ENCODE results near the gene MFSD6. TPM values are rescaled to one million over a fixed set of nuclear protein-coding genes. Genes with fewer than 3 reads are reported as not detected.

Gene MFSD6
- total and polyA plus RNA-seq, 2 of the 8 experiments (the other 6 are each of a cell fraction or from before 2014, with no cell fraction given), result 1.8 to 5.1 TPM

GRCh38 chr2:190450363-190450762 is 42.2 kb downstream of the MFSD6 start:
- H3K79me1 ChIP-seq (ENCODE audit: low read depth, low read length), result no peaks in the 10 kb centered on the region
- no peaks in the 10 kb centered on the region for H3K9me3 ChIP-seq (ENCODE audit: insufficient read depth in 2 of 2, low read depth in 1 of 2, low read length in 1 of 2)
- H3K56ac ChIP-seq (replicated peaks; ENCODE audit: insufficient read length, low read depth, low read length), result no peak overlapping the region
- H3K14ac ChIP-seq (ENCODE audit: insufficient read length), result no peak overlapping the region
- H2BK12ac ChIP-seq (ENCODE audit: low read depth, low read length), result no peak overlapping the region
- FAIRE-seq (no peak), DNase-seq (ENCODE audit: low read depth in 1 of 2, low spot score in 2 of 2) (no peak)
- no peak overlapping the region for H3K4me2 ChIP-seq (ENCODE audit: insufficient read depth in 1 of 2, low read depth in 2 of 2, low read length in 2 of 2)
- H2BK120ac ChIP-seq (replicated peaks; ENCODE audit: low read depth, low read length), result no peak overlapping the region
- no peak overlapping the region for H2AFZ ChIP-seq (ENCODE audit: low read length)
- no peak overlapping the region for H3K4me3 ChIP-seq (ENCODE audit: extremely low read depth in 1 of 4, insufficient read depth in 2 of 4, low read depth in 3 of 4, low read length in 4 of 4)
- H4K20me1 ChIP-seq (replicated peaks in 1 of 2; ENCODE audit: control insufficient read depth in 1 of 2, insufficient read depth in 2 of 2, low read length in 2 of 2), result peaks cover 0 to 2% of the 10 kb centered on the region in 2 experiments
- no peak overlapping the region for H3K23ac ChIP-seq (ENCODE audit: insufficient read length)
- no peaks in the 10 kb centered on the region for H3K4me1 ChIP-seq (replicated peaks in 1 of 4; ENCODE audit: control insufficient read depth in 3 of 4, insufficient read depth in 4 of 4, low read length in 3 of 4)
- no peak overlapping the region for H2BK20ac ChIP-seq (ENCODE audit: low read length)
- no peak overlapping the region for H3K4ac ChIP-seq (replicated peaks; ENCODE audit: insufficient read length, low read depth, low read length)
- H3K18ac ChIP-seq (ENCODE audit: extremely low read depth, low read length), result no peak overlapping the region
- no peak overlapping the region for H3K27ac ChIP-seq (ENCODE audit: low read depth, low read length)
- ChIA-PET CTCF (ENCODE audit: partially characterized antibody) (interaction anchor here (1.0 to 1.2 kb wide), 4 partner anchors 9 to 13 kb away, joined by 3 to 4 read pairs (median 3); no protein-coding TSS in a partner anchor), POLR2A (ENCODE audit: partially characterized antibody) (no interaction called here)
- H2BK15ac ChIP-seq (ENCODE audit: low read length), result no peak overlapping the region
- 87% methylated on average over 2 of the region's 2 CpGs; no CpG with 5 or more reads in 1 of the 2 experiments for WGBS, 2 experiments (ENCODE audit: extremely low coverage in 1 of 2, insufficient coverage in 1 of 2, insufficient read length in 1 of 2, insufficient replicate concordance in 2 of 2, low coverage in 1 of 2, low lambda C conversion rate in 2 of 2, missing lambda C conversion rate in 1 of 2)
- H3K36me3 ChIP-seq (ENCODE audit: control insufficient read depth in 2 of 4, insufficient read depth in 4 of 4, low read length in 3 of 4), result no peaks in the 10 kb centered on the region
- H4K5ac ChIP-seq (ENCODE audit: insufficient read length, low read depth, low read length), result no peak overlapping the region
- no peak overlapping the region for H2AK5ac ChIP-seq (ENCODE audit: low read depth, low read length)
- no peak overlapping the region for H3K9ac ChIP-seq (replicated peaks in 1 of 4; ENCODE audit: extremely low read depth in 1 of 4, low read depth in 3 of 4, low read length in 3 of 4)
- no peak overlapping the region for H4K8ac ChIP-seq (ENCODE audit: extremely low read depth, insufficient read depth, low read length)
- H3K27me3 ChIP-seq (replicated peaks in 1 of 4; ENCODE audit: control insufficient read depth in 3 of 4, extremely low read depth in 1 of 4, insufficient read depth in 3 of 4, low read length in 3 of 4), result no peaks in the 10 kb centered on the region
- H2BK5ac ChIP-seq (ENCODE audit: low read depth, low read length), result no peak overlapping the region
- H4K91ac ChIP-seq (replicated peaks; ENCODE audit: insufficient read length, low read length), result no peak overlapping the region
- H3K79me2 ChIP-seq (ENCODE audit: control insufficient read depth in 1 of 2, insufficient read depth in 2 of 2, low read length in 2 of 2), result no peaks in the 10 kb centered on the region
- no peaks in the 10 kb centered on the region for H3K23me2 ChIP-seq (ENCODE audit: low read depth, low read length)
- TF ChIP-seq SP4 (IDR thresholded peaks at IDR 0.05; ENCODE audit: low read length), result no peak
- no peak for TF ChIP-seq GTF2F1 (IDR thresholded peaks at IDR 0.05; ENCODE audit: borderline replicate concordance, low read depth, low read length)
- TF ChIP-seq JUN (IDR thresholded peaks at IDR 0.05; ENCODE audit: low read depth, low read length), result no peak
- no peak for TF ChIP-seq SIN3A (conservative IDR thresholded peaks at IDR 0.05 in 1 of 2, IDR thresholded peaks at IDR 0.05 in 1 of 2; ENCODE audit: low read depth in 1 of 2, low read length in 2 of 2)
- no peak for TF ChIP-seq EP300 (IDR thresholded peaks at IDR 0.05; ENCODE audit: borderline replicate concordance in 1 of 2, low read depth in 2 of 2, low read length in 2 of 2)
- no peak for TF ChIP-seq NRF1 (IDR thresholded peaks at IDR 0.05; ENCODE audit: low read depth, low read length)
- no peak for TF ChIP-seq EGR1 (IDR thresholded peaks at IDR 0.05; ENCODE audit: borderline replicate concordance, low read depth, low read length)
- TF ChIP-seq CBX5 (IDR thresholded peaks at IDR 0.05; ENCODE audit: low read depth, low read length), result no peak
- TF ChIP-seq POLR2A (IDR thresholded peaks at IDR 0.05; ENCODE audit: control extremely low read depth in 1 of 2, low read depth in 2 of 2, low read length in 2 of 2), result no peak
- no peak for TF ChIP-seq SRF (IDR thresholded peaks at IDR 0.05; ENCODE audit: low read depth, low read length)
- TF ChIP-seq SIX5 (IDR thresholded peaks at IDR 0.05; ENCODE audit: low read depth, low read length), result no peak
- TF ChIP-seq RNF2 (IDR thresholded peaks at IDR 0.05; ENCODE audit: borderline replicate concordance, low read depth, low read length, missing control alignments, poor library complexity, severe bottlenecking), result no peak
- TF ChIP-seq TAF1 (IDR thresholded peaks at IDR 0.05; ENCODE audit: low read depth, low read length), result no peak
- no peak for TF ChIP-seq JUND (IDR thresholded peaks at IDR 0.05; ENCODE audit: low read length)
- no peak for TF ChIP-seq BACH1 (IDR thresholded peaks at IDR 0.05; ENCODE audit: low read length)
- no peak for TF ChIP-seq SP2 (IDR thresholded peaks at IDR 0.05; ENCODE audit: low read length)
